H1 (cell line): ENCODE results near the gene MPV17. TPM values are rescaled to one million over a fixed set of nuclear protein-coding genes. Genes with fewer than 3 reads are reported as not detected.

Experiments used
- CTCF ChIA-PET: fragments of 300-600 bp; sonication (Branson Sonifier 250); formaldehyde crosslinking; loops from one replicate; lab custom pipeline; 2021; ENCODE audit not compliant: partially characterized antibody; lab: Charles Lee
- POLR2A ChIA-PET: fragments of 300-600 bp; sonication (Branson Sonifier 250); formaldehyde crosslinking; loops from one replicate; lab custom pipeline; 2021; ENCODE audit warnings: inconsistent platforms; ENCODE audit not compliant: partially characterized antibody; lab: Charles Lee
- DNase-seq, 2 experiments: peaks; one replicate each; pipeline versions ENCODE4 v3.0.0 to v3.0.0-alpha.2; 2010 to 2022; ENCODE audit warnings: low spot score in 2 of 2, low read depth in 1 of 2, mixed read lengths in 1 of 2
- FAIRE-seq: peaks from 2 replicates; lab custom pipeline; 2011; peaks lifted over from hg19 to GRCh38; lab: Jason Lieb, UNC
- H2AFZ ChIP-seq: 2 replicates; pipeline ENCODE4 v1.8.1; 2012; ENCODE audit warnings: low read length, inconsistent platforms
- H2AK5ac ChIP-seq: 2 replicates; pipeline ENCODE4 v1.6.1; 2013; ENCODE audit warnings: low read depth, low read length
- H2BK120ac ChIP-seq: replicated peaks from 2 replicates; pipeline ENCODE3; 2013; ENCODE audit warnings: low read depth, low read length, inconsistent platforms
- H2BK12ac ChIP-seq: 2 replicates; pipeline ENCODE4 v1.6.1; 2013; ENCODE audit warnings: low read depth, low read length
- H2BK15ac ChIP-seq: 2 replicates; pipeline ENCODE4 v1.6.1; 2013; ENCODE audit warnings: low read length
- H2BK20ac ChIP-seq: 2 replicates; pipeline ENCODE4 v1.6.1; 2013; ENCODE audit warnings: low read length
- H2BK5ac ChIP-seq: 2 replicates; pipeline ENCODE4 v1.6.1; 2013; ENCODE audit warnings: low read depth, low read length
- H3K14ac ChIP-seq: 2 replicates; pipeline ENCODE4 v1.6.1; 2013; ENCODE audit warnings: inconsistent platforms; ENCODE audit not compliant: insufficient read length
- H3K18ac ChIP-seq: 2 replicates; pipeline ENCODE4 v1.6.1; 2013; ENCODE audit warnings: low read length; ENCODE audit errors: extremely low read depth
- H3K23ac ChIP-seq: 2 replicates; pipeline ENCODE4 v1.6.1; 2013; ENCODE audit warnings: inconsistent platforms; ENCODE audit not compliant: insufficient read length
- H3K23me2 ChIP-seq: 2 replicates; pipeline ENCODE4 v1.6.1; 2013; ENCODE audit warnings: low read depth, low read length
- H3K27ac ChIP-seq: 2 replicates; pipeline ENCODE4 v1.6.1; 2011; ENCODE audit warnings: low read depth, low read length, inconsistent platforms
- H3K27me3 ChIP-seq, 4 experiments: replicated peaks in 1 of 4; 1 replicate in 1 of 4; 2 replicates in 3 of 4; pipeline versions ENCODE4 v1.6.1 to v1.8.1; 2011 to 2013; ENCODE audit warnings: low read length in 3 of 4, mild to moderate bottlenecking in 3 of 4, inconsistent platforms in 2 of 4, mixed read lengths in 2 of 4, moderate library complexity in 1 of 4; ENCODE audit not compliant: control insufficient read depth in 3 of 4, insufficient read depth in 3 of 4; ENCODE audit errors: extremely low read depth in 1 of 4
- H3K36me3 ChIP-seq, 4 experiments: 2 replicates each; pipeline versions ENCODE4 v1.6.1 to v1.8.1; 2011 to 2013; ENCODE audit warnings: mild to moderate bottlenecking in 4 of 4, low read length in 3 of 4, moderate library complexity in 2 of 4, control low read depth in 1 of 4, inconsistent platforms in 1 of 4; ENCODE audit not compliant: insufficient read depth in 4 of 4, control insufficient read depth in 2 of 4
- H3K4ac ChIP-seq: replicated peaks from 2 replicates; pipeline ENCODE3; 2013; ENCODE audit warnings: low read length, low read depth, mixed read lengths, inconsistent platforms; ENCODE audit not compliant: insufficient read length
- H3K4me1 ChIP-seq, 4 experiments: replicated peaks in 1 of 4; 1 replicate in 1 of 4; 2 replicates in 3 of 4; pipeline versions ENCODE4 v1.6.1 to v1.8.1; 2011 to 2013; ENCODE audit warnings: low read length in 3 of 4, inconsistent platforms in 2 of 4, mixed read lengths in 1 of 4; ENCODE audit not compliant: insufficient read depth in 4 of 4, control insufficient read depth in 3 of 4
- H3K4me2 ChIP-seq, 2 experiments: 2 replicates each; pipeline versions ENCODE4 v1.6.1 to v1.8.1; 2011 to 2013; ENCODE audit warnings: low read depth in 2 of 2, low read length in 2 of 2, control low read depth in 1 of 2, inconsistent platforms in 1 of 2, mild to moderate bottlenecking in 1 of 2; ENCODE audit not compliant: insufficient read depth in 1 of 2
- H3K4me3 ChIP-seq, 4 experiments: fragments of 200-600, 300-600 bp in 1 of 4; sonication (generic), shearing (Covaris generic), sonication (Bioruptor Twin) in 1 of 4; 2 replicates each; pipeline versions ENCODE4 v1.5.1 to v1.8.1; 2011 to 2016; ENCODE audit warnings: low read length in 4 of 4, low read depth in 3 of 4, control low read depth in 2 of 4, inconsistent platforms in 2 of 4, mild to moderate bottlenecking in 2 of 4, mixed read lengths in 1 of 4, moderate library complexity in 1 of 4; ENCODE audit not compliant: insufficient read depth in 2 of 4; ENCODE audit errors: extremely low read depth in 1 of 4
- H3K56ac ChIP-seq: replicated peaks from 2 replicates; pipeline ENCODE3; 2013; ENCODE audit warnings: low read depth, mild to moderate bottlenecking, mixed read lengths, low read length, inconsistent platforms; ENCODE audit not compliant: insufficient read length
- H3K79me1 ChIP-seq: 2 replicates; pipeline ENCODE4 v1.6.1; 2013; ENCODE audit warnings: low read depth, low read length, control low read depth
- H3K79me2 ChIP-seq, 2 experiments: 2 replicates each; pipeline versions ENCODE4 v1.6.1 to v1.8.1; 2012 to 2013; ENCODE audit warnings: low read length in 2 of 2, mild to moderate bottlenecking in 2 of 2, inconsistent platforms in 1 of 2; ENCODE audit not compliant: insufficient read depth in 2 of 2, control insufficient read depth in 1 of 2
- H3K9ac ChIP-seq, 4 experiments: replicated peaks in 1 of 4; 1 replicate in 1 of 4; 2 replicates in 3 of 4; pipeline versions ENCODE4 v1.6.1 to v1.8.1; 2011 to 2013; ENCODE audit warnings: low read depth in 3 of 4, low read length in 3 of 4, control low read depth in 2 of 4, mild to moderate bottlenecking in 2 of 4, moderate library complexity in 2 of 4, inconsistent platforms in 1 of 4; ENCODE audit errors: extremely low read depth in 1 of 4
- H3K9me3 ChIP-seq, 2 experiments: 2 replicates each; pipeline versions ENCODE4 v1.6.1 to v1.8.1; 2012 to 2013; ENCODE audit warnings: mild to moderate bottlenecking in 2 of 2, moderate library complexity in 2 of 2, control low read depth in 1 of 2, inconsistent platforms in 1 of 2, low read depth in 1 of 2, low read length in 1 of 2, mixed read lengths in 1 of 2; ENCODE audit not compliant: insufficient read depth in 2 of 2
- H4K20me1 ChIP-seq, 2 experiments: replicated peaks in 1 of 2; 2 replicates each; pipeline versions ENCODE3 to v1.8.1; 2011 to 2013; ENCODE audit warnings: inconsistent platforms in 2 of 2, low read length in 2 of 2, mild to moderate bottlenecking in 1 of 2; ENCODE audit not compliant: insufficient read depth in 2 of 2, control insufficient read depth in 1 of 2
- H4K5ac ChIP-seq: 2 replicates; pipeline ENCODE4 v1.6.1; 2013; ENCODE audit warnings: low read length, low read depth, mixed read lengths, inconsistent platforms; ENCODE audit not compliant: insufficient read length
- H4K8ac ChIP-seq: 2 replicates; pipeline ENCODE4 v1.8.0; 2013; ENCODE audit warnings: mild to moderate bottlenecking, moderate library complexity, low read length, inconsistent platforms; ENCODE audit not compliant: insufficient read depth; ENCODE audit errors: extremely low read depth
- H4K91ac ChIP-seq: replicated peaks from 2 replicates; pipeline ENCODE3; 2013; ENCODE audit warnings: low read length, mixed read lengths, inconsistent platforms; ENCODE audit not compliant: insufficient read length
- KDM5A ChIP-seq: fragments of 200-600 bp; IDR thresholded peaks from 2 replicates; pipeline ENCODE4 v1.7.1; 2012; ENCODE audit warnings: mild to moderate bottlenecking, low read length, inconsistent platforms, mixed read lengths
- POLR2AphosphoS5 ChIP-seq: IDR thresholded peaks from 2 replicates; pipeline ENCODE4 v1.6.1; 2011; ENCODE audit warnings: low read depth, low read length
- WGBS, 2 experiments: shearing (Covaris generic) in 1 of 2; methylation state at CpG; one replicate each; pipeline versions ENCODE4 v1.1.6 to v1.1.7; 2013 to 2015; ENCODE audit warnings: low lambda C conversion rate in 2 of 2, mixed read lengths in 2 of 2, inconsistent platforms in 1 of 2, low coverage in 1 of 2, missing lambda C conversion rate in 1 of 2; ENCODE audit not compliant: insufficient replicate concordance in 2 of 2, insufficient coverage in 1 of 2, insufficient read length in 1 of 2; ENCODE audit errors: extremely low coverage in 1 of 2, missing lambda C conversion rate in 1 of 2; 5-methylcytosine and 5-hydroxymethylcytosine counted together
- polyA plus RNA-seq, 7 experiments: library from polyadenylated mRNA; depleted of rRNA in 3 of 7; stranded (reverse) in 5 of 7; unstranded in 2 of 7; fragments of >200 nt in 5 of 7; fragments of 200-250 nt in 2 of 7; gene quantifications; 1 replicate in 5 of 7; 2 replicates in 1 of 7; 4 replicates in 1 of 7; pipeline versions ENCODE4 v1.2.1 to v1.2.3, GENCODE V29; 2011 to 2013; ENCODE audit warnings: missing spikeins in 2 of 7, mixed read lengths in 2 of 7
- total RNA-seq: library from RNA; stranded (reverse); fragmentation: NEBNext Ultra II Directional; extraction: Animal tissue kit (Norgen Biotek cat#: 25700); gene quantifications from 2 replicates; pipeline ENCODE4 v1.2.1, GENCODE V29; 2021
- TF ChIP-seq, protein P1 (sequence below): IDR thresholded peaks from 2 replicates; pipeline ENCODE4 v1.6.1; 2012; ENCODE audit warnings: inconsistent platforms
- TF ChIP-seq, protein P2 (sequence below): IDR thresholded peaks from 2 replicates; pipeline ENCODE4 v1.6.1; 2012; ENCODE audit warnings: inconsistent platforms

The MPV17 gene
- total and polyA plus RNA-seq, 2 of the 8 experiments (the other 6 are each of a cell fraction or from before 2014, with no cell fraction given), result 45.2 to 181 TPM

DNA sequence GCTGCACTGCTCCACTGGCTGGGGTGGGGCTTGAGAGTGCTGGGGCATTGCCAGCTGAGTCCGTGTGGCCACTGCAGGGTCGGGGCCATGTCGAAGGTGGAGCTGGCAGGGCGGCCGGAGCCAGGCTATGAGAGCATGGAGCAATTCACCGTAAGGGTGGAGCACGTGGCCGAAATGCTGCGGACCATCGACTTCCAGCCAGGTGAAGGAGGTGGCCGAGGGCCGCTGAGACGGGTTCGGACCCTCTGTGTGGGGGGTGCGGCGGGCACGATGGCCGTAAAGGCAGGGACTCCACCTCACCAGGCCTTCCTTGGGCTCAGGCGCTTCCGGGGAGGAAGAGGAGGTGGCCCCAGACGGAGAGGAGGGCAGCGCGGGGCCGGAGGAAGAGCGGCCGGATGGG lies 16.8 kb downstream of the MPV17 start:
- peak overlapping the region; percentile 73 for H4K91ac ChIP-seq
- H3K79me2 ChIP-seq, result no peaks in the 10 kb centered on the region
- no peaks in the 10 kb centered on the region; a peak in 1 of 4 replicates for H3K9me3 ChIP-seq
- CTCF ChIA-PET, result interaction anchor here (0.5 to 12.3 kb wide), 7 partner anchors 15 to 464 kb away, joined by 3 to 413 read pairs (median 9); partner anchors contain the start of genes DNAJC5G, MPV17 and TRIM54
- 0 out of 2 replicates have a peak overlapping the region, but pooled peaks have one; percentile 48 for H2BK20ac ChIP-seq
- DNase-seq, result no peak
- WGBS, 2 experiments, result 82% methylated on average over 10 of the region's 26 CpGs; no CpG with 5 or more reads in 1 of the 2 experiments
- H2AK5ac ChIP-seq, result no peak overlapping the region
- peaks cover 29 to 41% (median 39%) of the 10 kb centered on the region in 4 experiments for H3K27me3 ChIP-seq
- H4K20me1 ChIP-seq, result peaks cover 4 to 11% of the 10 kb centered on the region in 2 experiments
- no peak overlapping the region for H3K23ac ChIP-seq
- no peak for FAIRE-seq
- no peak overlapping the region for H3K9ac ChIP-seq
- peak overlapping the region; percentile 63 to 69 for H3K4me2 ChIP-seq
- H3K4me3 ChIP-seq, result peak overlapping the region in 2 of 4 experiments; percentile 26 to 51; a peak in 4 of 8 replicates
- H3K18ac ChIP-seq, result peak overlapping the region; percentile 95
- H2BK12ac ChIP-seq, result peak overlapping the region; percentile 29; the same call in 1 of the 2 replicates
- H4K5ac ChIP-seq, result no peak overlapping the region
- H3K56ac ChIP-seq, result no peak overlapping the region
- H3K36me3 ChIP-seq, result peaks cover 0 to 4% (median 0%) of the 10 kb centered on the region in 4 experiments; a peak in 1 of 8 replicates
- peaks cover 0 to 28% (median 14%) of the 10 kb centered on the region in 4 experiments; a peak in 5 of 7 replicates for H3K4me1 ChIP-seq
- no peaks in the 10 kb centered on the region for H3K79me1 ChIP-seq
- H3K27ac ChIP-seq, result no peak overlapping the region
- POLR2A ChIA-PET, result interaction anchor here (0.8 to 8.8 kb wide), 6 partner anchors 9 to 57 kb away, joined by 3 to 105 read pairs (median 4); partner anchors contain the start of gene MPV17
- TF ChIP-seq POLR2AphosphoS5, result no peak
- TF ChIP-seq, protein P1, sequence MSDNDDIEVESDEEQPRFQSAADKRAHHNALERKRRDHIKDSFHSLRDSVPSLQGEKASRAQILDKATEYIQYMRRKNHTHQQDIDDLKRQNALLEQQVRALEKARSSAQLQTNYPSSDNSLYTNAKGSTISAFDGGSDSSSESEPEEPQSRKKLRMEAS, result peak; percentile 58
- TF ChIP-seq, protein P2, sequence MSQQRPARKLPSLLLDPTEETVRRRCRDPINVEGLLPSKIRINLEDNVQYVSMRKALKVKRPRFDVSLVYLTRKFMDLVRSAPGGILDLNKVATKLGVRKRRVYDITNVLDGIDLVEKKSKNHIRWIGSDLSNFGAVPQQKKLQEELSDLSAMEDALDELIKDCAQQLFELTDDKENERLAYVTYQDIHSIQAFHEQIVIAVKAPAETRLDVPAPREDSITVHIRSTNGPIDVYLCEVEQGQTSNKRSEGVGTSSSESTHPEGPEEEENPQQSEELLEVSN, result peak; percentile 51; the same call in 1 of the 2 replicates
- no peak for TF ChIP-seq KDM5A
- H3K23me2 ChIP-seq, result peaks cover 10% of the 10 kb centered on the region; the same call in 1 of the 2 replicates
- no peak overlapping the region for H2BK5ac ChIP-seq
- no peak overlapping the region for H3K4ac ChIP-seq
- peak overlapping the region; percentile 9 for H4K8ac ChIP-seq
- H2BK120ac ChIP-seq, result no peak overlapping the region
- H3K14ac ChIP-seq, result no peak overlapping the region
- peak overlapping the region; percentile 81; the same call in 1 of the 2 replicates for H2BK15ac ChIP-seq
- no peak overlapping the region for H2AFZ ChIP-seq
